GM19023 (cell line): ENCODE data around the gene FBXL17.

Experiments used
- ATAC-seq: cut with Tn5 transposase; IDR thresholded peaks from one replicate; pipeline ENCODE4 v1.9.1; 2021; ENCODE audit warnings: mild to moderate bottlenecking, moderate library complexity; ENCODE audit not compliant: unreplicated experiment

Gene FBXL17

DNA sequence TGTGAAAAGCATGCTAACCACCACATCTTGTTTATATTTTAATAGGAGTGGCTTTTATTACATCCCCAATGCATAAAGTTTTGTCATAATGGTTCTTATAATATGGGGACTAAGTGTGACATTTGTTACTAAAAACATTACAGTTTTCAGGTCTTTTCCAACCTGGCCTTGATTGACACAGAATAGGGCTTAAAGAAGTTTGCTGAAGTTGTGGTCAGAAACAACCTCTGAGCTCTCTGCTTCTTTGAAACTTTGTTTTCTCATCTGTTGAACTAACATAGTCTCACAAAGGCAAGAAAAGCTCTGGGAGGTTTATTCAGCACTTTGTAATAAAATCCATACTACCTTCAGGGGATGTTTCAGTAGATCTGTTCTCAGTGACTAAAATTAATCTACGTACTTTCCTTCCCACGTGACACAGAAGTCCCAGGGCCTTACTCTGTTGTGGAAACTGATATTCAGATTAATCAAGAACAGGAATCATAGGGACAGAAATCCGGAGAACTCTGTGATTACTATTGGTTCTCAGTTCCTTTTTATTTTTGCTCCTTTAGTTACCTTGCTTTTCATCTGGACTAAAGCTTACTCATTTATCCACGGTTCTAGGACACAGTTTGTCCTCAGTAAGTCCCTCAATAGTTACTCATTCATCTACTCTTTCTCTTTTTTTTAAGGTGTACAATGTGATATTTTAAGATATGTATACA lies 422.2 kb downstream of the FBXL17 start:
- no peak for ATAC-seq

DNA sequence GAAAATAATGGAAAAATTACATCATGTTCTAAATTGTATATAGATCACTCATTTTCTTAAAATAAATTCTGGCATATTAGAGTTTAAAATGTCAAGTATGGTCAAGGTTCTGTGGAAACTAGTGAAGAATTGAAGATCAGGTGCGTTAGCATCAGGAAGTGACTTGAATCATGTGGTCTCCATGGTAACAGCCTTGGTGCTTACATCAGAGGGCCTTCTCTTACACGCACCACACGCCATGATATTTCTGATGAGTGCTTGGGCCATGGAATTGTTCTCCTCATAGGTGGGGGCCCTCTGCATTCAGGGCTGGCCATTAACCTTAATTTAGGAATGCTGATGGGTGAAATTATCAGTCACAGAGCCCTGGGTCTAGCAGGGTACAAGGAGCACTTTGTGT lies 423.0 kb downstream of the FBXL17 start:
- ATAC-seq: no peak

DNA sequence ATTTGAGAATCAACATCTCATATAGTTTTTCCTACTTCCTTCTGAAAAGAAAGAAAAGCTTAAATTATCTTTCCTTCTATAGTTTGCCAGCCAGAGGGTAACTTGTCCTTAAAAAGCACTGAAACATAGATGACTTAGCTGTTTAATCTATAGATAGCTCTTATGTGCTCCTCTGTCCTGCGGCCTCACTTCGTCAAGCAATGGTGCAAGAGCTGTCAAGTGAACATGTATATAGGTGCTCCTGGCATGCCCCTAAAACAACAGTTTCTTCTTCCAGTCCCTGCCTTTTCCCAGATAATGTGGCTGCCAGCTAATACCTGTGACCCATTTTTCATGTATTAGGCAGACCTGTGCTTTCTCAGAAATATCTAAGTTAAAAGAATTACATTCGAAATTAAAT lies 423.5 kb downstream of the FBXL17 start:
- no peak for ATAC-seq

DNA sequence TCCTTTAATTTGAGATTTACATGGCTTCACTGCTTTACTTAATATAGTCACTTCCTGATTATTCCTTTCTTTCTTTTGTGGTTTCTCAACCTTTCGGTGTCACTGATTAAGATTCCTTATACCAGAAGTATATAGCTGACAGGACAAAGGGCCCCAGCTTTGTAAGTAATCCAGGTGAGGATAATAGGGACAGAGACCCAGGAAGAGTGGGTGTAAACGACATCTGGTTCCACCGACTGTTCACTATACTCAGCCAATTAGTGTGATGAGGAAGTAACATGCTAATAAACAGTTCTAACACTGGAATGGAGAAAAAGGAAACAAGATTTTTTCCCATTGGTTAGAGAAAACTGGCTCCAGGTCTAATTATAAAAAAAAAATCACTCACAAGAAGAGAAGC lies 424.8 kb downstream of the FBXL17 start:
- ATAC-seq: no peak

DNA sequence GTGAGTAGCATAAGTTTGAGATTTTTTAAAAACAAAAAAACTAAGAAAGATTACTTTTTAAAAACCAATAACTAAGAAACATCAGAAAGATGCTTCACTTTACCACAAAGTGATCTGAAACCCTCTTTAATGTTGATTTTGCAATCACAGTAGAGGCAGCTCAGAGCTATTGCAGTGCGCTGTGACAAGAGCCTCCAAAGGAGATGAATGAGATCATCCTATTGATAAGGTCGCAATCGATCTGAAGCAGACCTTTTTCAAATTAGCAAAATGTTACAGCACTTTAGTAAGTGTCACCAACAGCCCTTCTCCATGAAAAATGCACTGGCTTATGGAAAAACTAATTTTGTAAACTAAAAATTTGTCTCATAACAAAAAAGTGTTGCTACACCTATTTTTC lies 426.6 kb downstream of the FBXL17 start:
- no peak for ATAC-seq

DNA sequence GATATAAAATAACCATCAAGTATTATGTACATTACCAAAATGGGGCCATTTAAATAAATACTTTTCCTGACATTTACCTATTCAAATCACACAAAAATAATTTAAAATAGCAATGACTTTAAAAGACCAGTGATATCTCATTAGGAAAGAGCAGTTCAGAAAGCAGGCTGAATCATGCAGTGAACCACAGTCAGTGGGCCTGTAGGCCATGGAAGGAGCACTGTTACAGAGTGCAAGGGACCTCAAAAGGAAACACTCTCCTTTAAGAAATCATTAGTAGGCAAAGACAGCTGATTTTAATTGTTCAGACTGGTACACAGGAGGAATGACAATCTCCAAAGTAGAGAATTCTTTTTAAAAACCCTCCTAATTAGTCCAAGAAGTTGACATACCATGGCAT lies 427.6 kb downstream of the FBXL17 start:
- no peak for ATAC-seq

DNA sequence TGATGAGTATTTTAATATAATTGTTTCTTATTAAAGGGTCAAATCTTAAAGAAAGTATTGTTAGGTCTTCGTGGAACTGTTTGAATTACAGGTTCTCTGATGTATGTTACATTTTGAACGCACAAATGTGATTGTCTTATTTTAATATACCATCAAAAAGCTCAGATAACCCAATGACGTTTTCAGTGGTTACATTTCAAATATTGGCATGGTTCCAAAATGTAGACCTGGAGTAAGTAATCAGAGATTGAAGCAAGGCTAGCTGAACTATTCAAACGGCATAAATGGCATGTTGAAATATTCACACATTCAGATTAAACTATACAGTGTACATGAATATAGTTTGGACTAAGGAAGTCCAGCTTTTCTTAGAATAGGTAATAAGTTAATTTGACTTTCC lies 429.4 kb downstream of the FBXL17 start:
- no peak for ATAC-seq

DNA sequence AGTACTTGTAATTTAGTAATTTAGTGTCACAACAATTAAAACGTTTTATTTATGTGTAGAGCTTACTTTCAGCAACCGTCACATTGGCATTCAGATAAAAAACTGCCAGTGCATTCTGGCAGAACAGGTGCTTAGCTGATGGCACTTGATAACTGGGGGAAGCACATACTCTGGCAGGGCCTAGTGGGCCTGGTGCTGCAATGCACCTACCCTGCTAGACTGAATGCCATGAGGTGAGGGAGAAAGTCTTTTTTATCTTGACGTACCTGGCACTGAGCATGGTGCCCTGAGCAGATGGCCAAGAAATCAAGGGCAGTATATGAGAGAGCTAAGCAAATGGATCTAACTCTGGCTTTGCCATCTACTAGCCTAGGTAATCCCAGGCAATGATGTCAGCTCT lies 430.6 kb downstream of the FBXL17 start:
- no peak for ATAC-seq

DNA sequence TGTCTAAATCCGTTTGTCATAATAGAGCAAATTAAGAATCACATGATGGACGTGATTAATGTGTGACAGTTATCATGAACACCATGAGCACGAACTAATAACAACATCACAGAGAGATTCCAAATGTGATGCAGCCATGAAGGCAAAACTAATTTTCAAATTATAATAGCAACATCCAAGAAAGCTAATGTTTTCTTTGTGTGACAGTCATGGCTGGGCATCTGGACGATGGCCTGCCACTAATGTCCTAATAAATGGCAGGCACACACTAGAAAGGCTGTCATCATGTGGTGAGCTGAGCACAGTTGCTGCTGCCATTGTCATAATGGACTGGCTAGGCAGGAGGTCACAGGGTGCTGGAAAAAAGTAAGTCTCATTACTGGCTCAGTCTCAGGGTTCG lies 431.1 kb downstream of the FBXL17 start:
- ATAC-seq: no peak

DNA sequence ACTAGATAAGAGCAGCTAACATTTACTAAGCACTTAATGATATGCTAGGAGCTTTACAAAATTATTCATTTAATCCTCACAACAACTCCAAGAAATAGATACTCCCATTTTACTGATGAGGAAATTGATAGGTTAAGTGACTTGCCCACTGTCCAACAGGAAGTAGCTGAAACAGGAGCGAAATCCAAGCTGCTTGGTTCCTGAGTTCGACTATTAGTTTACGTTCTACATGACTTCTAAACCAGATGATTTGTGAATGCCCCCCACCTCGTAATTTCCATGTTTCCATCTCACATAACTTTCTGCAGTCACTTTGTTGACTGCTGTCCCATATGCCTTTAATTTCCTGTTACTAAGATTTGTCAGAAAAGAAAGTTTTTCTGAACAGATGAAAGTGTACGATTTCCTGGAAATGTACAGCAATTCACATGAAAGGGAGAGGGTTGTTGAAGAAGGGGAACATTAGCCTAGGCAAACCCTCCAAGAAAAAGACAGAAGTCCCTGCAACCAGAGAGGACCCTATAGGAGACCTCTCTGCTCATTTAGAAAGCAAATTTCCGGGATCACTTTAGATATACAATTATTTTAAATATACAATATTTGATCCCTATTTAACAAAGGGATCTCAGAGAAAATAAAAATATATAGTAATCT lies 432.1 kb downstream of the FBXL17 start:
- ATAC-seq: no peak

DNA sequence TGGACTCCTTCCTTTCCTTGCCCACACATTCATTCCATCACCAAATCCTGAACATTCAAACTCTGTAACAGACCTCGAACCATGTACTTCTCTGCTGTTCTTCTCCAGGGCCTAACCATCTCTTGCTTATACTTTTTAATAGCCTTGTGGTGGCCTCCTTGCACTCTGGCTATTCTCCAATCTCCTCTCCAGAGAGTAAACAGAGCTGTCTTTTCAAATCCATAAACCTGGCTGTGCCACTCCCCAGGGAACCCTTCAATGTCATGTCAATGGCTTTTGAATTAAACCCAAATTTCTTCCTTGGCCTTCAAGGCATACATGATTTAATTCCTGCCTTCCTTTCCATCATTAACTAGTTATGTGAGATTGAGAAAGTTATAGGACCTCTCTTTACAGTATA lies 433.5 kb downstream of the FBXL17 start:
- ATAC-seq: no peak

DNA sequence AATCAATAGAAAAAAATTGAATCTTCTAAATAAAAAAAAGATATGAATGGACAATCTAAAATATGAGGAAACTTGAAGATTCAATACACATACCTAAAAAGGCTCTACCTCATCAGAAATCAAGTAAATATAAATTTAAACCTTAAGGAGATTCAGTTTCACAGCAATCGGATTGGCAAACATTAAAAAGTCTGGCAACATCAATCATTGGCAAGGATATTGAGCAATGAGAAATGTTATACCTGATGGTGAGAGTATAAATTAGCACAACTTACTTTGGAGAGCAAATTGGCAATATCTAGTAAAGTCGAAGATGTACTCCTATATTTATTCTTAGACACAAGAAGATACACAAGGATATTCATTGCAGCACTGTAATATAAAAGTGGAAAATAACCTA lies 436.8 kb downstream of the FBXL17 start:
- no peak for ATAC-seq

DNA sequence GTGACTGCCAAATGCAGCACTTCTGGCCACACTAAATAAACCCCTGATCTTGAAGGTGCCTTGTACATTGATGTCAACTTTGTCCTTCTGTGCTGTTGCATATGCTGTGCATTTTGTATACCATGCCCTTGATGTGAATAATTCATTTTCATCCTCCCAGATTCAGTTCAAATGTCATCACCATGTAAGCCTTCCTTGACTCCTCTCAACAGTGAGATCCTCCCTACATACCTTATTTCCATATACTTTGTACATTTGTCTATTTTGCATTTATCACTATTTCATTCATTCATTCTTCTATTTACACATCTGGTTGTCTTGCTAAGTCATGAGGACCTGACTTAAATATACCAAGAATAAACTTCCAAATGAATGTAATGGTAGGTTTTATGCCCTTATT lies 438.0 kb downstream of the FBXL17 start:
- ATAC-seq: no peak

DNA sequence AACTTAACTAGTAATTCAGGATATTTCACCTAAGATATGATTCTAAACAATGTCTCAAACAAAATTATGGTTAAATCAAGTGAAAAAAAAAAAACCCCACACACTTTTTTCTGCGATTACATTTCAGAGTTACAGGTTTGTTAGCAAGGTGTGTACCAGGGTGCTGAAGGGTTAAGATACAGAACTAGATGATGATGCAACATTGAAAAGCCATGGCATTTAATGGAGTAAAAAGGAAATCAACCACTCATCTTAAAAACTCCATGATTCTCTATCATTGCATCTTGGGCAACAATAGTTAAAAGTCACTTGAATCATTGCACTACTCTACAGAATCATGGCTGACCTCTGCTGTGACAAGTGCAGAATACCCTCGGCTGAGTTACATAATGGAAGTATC lies 440.9 kb downstream of the FBXL17 start:
- ATAC-seq: no peak

DNA sequence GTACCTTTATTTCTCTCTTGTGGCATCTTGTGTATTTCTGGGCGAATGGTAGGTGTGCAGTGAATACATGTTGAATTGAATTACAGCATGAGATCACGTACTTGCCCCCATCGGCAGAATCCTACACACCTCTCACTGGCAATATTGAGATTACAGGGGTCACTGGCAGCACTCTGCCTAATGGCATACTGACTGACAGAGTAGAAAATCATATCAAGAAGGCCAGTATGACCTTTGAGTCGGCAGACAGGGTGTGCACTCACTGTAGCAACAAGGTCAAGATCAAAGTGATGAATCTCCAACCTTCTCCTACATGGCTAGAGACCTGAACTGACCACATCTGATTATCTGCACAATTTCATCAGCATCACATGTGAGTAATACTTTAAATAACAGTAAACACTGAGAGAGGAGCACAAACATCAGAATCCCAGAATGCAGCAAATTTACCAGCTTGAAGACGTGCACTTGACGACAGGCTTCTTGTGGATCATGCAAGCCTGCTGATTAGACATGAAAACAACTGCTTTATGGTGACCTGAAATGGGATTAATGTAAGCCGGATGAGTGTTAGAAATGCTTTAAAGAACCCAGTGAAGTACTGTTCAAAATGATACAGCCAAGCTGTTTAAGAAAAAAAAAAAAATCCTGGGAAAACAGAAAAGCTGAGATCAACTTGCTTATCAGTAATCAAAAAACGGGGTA lies 444.1 kb downstream of the FBXL17 start:
- ATAC-seq: no peak

DNA sequence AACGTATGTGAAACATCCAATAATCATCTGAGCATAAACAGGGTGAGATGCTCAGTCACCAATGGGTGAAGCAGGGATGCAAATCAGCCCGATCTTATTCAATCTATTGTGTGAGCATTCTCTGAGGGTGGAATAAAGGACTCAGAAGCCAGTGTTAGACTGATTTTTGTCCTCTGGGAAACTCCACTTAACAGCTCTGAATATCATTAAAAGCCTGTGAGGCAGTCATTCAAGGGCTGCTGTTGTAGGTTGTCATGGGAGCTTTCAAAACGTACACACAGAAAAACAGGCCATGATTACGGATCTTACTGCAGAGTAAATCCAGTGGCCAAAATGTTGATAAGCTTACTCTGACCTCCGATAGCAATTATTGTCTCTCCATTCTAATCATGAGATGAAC lies 444.7 kb downstream of the FBXL17 start:
- no peak for ATAC-seq

DNA sequence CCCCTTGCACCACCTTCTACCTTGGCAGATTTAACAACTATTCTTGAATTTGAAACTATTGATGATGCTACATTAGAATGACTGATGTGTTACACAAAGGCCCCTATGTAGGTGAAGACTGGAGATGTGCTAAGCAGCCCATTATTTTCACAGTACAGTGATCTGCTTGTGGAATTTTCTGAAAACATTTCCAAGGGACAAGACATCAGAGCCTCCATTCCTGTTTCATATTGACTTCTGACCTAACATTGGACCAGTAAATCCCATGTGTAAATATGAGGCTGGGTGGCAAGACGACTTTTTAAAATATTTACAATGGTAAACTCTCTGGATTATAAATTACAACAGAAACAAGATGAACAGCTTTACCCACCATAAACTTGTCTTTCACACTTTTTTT lies 445.4 kb downstream of the FBXL17 start:
- ATAC-seq: no peak

DNA sequence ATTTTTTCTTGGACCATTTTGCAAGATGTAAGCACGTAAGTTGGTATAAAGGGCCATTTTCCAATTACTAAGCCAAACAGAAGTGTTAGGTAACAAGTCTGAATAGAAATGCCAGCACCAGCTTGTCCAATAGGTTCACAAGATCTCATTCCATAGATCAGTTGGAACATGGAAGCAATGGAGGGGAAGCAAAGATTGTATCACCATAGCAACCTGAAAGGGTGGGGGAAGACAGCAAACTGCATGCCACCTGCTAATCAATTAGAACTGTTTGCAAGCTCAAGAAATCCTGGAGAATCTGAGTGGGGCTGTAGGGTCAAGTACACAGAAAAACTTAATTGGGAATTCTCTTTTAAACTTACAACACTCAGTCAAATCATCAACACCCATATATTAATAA lies 446.3 kb downstream of the FBXL17 start:
- ATAC-seq: no peak

DNA sequence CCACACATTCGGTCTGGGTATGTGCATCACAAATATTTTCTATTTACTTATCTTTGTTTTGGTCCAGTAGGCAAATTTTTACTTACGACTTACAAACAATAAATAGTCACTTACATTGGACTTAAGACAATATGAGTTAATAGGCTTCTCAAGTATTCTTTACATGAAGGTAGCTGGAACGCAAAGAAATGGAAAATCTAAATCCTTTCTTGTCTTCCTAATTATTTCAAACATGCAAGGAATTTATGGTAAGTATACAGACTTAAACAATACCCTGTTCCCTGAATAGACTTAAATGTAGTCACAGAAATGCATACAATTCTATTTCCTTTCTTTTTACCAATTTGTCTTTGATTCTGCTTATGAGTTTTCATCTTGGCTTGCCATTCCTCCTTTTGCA lies 448.6 kb downstream of the FBXL17 start:
- ATAC-seq: no peak

DNA sequence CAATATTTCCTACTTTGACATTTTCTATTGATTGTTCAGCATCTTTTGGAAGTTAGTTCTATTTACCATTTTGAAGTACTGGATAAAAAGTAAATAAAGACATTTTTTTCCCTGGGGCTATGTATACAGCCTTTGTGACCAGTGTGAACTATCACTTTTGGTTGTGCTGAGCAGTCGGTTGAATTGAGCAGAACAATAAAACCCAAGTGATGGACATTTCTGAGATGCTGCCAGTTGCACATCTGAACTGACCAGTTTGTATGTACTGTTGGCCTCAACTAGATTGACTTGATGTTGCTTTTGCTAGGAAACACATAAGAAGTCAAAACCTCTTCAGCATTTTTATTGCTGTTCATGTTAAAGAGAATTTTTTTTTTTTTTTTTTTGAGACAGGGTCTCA lies 451.0 kb downstream of the FBXL17 start:
- ATAC-seq: no peak

DNA sequence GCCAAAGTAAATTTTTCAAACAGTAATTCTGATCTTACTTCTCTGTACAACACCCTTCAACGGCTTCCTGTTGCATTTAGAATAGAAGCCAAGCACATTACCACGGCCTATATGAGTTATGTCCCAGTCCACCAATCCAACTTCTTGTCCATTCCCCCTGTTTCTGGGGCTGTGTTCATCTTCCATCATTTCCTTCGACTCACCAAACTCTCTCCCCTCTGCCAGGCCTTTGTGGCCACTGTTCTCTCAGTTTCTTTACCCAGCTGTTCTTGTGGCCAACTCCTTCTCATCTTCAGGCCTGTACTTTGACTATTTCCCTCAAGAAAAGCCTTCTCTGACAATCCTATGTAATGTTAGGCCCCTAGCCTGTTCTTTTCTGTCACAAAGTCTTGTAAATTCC lies 451.8 kb downstream of the FBXL17 start:
- ATAC-seq: no peak

DNA sequence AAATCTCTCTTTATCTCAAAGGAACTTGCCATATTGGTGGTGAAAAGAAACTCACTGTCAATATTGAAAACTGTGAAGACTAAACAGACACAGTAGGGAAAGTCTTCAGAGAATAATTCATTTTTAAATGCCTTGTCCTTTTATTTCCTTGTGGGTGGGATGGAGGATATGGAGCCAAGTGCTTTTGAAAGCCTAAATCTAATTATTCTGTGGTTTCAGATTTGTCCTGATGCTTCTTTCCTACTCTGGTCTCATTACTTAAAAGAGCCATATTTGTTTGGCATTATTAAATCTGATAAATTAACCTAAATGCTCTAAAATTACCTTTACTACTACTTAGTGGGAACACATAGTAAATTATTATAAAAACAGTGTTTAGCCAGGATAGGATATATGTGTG lies 452.8 kb downstream of the FBXL17 start:
- no peak for ATAC-seq
